Right hindlimb (tissue), 1 donor: ENCODE measurements around the gene ANKMY1.
"Not testable (repeated sequence)": the region's sequence is repeated elsewhere in the genome, so short reads cannot be mapped to it uniquely, and the experiment has no call there.

Experiments
- DNase-seq: peaks from one replicate; pipeline ENCODE4 v3.0.0-alpha.2; 2018

ANKMY1 gene

DNA sequence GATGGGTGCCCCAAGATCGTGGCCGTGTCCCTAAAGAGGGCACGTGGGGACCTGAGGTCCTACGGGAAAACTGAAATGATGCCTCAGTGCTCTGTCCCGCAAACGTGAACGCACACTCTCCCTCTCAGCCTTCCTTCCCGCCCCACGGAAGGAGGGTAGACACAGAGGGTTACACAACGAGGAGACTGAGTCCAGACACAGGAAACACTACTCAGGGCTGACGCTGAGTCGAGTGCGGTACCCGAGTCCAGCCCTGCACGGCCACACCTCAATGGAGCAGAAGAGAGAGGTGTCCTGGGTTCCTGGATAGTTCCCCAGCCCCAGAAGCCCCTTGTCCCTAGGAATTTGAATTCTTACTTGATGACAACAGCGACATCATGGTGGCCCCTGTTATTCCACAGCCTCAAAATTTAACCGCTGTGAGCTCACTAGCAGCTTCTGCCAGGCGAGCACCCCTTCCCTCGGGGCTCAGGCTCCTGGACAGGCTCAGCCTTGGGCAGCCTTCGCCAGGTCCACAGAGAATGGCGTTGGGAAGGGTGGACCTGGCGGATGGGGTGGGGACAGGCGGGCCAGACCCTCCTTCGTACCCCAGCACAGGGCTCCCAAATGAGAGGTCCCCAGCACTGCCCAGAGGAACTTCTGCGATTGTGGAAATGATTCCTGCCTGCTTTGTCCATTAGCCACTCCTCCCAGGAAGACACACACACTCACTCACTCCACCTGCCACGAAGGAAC lies 9.5 kb upstream of the ANKMY1 start:
- peak; percentile 26 for DNase-seq

DNA sequence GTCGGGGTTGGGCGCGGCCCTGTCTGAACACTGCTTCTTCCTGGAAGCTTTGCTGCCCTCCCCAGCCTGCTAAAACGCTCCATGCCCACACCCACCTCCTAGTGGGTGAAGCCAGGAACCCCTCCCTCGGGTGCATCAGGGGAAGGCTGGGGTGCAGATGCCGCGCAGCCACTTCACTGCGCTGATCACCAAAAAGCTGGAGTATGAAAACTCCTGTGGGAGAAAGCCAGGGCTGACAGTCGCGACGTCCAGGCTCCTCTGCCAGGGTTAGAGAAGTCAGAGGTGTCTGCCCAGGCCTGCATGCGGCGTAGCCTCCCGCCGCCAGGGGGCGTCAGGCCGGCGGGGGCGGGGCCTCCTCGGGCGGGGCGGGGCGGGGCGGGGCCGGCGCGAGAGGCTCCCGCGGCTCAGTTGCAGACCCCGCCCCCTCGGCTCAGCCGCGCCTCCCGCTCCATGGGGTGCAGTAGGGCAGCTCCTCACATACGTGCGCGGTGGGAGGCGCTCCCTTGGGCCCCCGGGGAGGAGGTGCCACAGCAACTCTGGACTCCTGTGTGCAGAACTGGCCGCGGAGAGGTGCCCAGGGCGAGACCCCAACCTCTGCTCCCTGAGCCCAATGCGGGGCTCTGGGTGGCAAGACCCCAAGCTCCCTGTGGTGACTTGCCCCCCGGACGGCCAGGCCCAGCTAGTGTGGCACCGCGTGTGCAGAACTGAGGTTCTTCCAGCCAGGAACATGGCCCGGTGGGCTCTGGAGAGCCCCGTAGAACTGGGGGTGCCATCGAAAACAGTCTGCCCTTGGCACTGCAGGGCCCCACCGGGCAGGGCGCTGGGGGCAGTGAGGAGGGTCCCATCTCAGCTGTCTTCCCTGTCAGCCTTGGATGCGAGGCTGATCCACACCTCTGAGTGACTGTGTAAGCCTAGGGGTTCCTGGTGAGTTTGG lies 8.7 kb upstream of the ANKMY1 start:
- DNase-seq, result peak; percentile 86

DNA sequence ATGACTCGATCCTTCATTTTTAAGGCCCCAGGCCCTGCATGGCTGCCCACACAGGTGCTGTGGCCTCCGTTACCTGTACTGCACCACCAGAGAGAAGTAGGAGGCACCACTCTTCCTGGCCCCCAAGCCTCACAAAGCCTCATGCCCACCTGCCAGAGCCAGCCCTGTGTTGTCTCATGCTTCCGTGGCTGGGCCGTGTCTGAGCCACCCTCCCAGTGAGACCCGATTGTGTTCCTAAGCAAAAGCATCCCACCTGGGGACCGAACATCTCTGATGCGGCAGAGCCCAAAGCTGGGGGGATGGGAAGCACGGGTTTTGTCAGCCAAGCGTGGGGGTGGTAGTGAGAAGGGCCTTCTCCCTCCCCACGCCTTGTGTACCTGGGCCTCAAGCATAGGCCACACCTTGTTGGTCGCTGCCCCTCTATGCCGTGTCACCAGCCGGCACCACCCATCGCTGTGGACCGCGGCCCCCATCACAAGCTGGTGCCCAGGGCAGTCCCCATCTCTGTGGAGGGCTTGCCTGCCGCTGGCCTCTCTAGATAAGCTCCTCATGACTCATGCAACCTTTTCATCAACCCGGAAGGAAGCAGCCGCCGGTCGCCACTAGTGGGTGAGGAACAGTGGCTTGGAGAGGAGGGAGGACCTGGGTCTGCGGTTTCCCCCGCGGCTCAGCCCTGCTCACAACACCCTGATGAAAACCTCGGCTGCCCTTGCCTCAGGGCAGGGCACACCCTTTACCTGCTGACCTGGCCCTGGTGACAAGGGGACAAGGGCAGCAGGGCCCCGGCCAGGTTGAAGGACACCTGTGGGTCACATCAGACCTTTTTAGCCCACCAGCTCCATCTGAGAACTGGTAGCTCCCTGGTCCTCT lies 7.8 kb upstream of the ANKMY1 start:
- peak; percentile 55 for DNase-seq

DNA sequence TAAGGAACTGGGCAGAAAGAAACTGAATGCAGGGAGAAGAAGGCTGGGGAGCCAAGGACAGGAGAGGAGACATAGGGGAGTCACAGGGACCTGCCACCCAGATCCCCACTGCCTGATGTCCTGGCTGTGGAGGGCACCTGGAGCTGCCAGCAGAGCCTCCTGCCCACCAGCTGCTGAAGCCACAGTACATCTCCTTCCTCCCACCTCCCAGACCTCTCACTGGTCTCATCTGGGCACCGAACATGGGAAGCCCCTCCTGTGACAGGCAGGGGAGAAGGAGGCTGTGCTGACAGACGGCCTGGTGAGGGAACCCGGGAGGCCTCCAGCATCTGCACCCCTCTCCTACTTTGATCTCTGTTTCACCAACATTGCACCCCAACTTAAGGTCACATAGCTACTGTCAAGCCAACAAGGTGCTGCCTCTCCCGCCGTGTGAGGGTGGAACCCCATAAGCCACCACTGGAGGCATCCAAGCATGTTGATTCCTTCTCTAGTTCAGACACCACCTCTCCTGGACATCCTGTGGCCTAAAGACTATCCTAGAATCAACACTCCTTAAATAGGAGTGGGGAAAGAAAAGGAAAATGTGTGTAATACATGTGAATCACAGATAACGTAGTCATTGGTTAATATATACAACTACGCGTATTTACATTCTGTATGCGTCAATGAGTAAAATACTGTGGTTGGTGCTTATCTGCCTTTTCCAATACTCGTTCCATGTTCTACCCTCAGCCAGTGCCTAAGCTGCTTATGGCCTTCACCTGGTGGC lies 7.0 kb upstream of the ANKMY1 start:
- DNase-seq, result no peak

DNA sequence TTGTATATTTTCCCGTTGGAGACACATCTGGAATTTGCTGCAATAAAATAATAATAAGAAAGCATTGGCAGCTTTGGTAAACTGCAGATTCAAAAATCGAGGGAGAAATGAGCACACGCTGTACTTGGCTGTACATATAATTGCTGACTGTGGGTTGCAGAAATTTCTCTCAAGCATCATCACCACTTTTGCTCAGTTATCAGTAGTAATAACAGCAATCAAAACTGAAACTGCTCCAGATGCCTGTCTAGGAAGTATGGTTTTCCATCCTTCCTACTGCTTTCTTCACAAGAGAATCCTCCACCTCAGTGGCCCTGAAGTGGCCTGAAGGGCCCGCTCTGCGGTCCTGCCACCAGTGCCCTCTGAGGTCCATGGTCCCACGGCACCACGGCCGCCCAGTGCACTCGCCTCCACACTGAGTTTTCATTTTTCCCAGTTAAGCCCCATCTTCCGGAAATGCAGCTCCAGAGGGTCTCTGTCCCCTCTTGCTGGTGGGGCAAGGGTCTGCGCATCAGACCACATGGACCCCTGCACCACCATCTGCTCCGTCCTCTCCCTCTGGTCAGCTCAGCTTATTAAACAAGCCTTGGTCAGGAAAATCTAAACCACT lies 6.3 kb upstream of the ANKMY1 start:
- DNase-seq, result no peak

DNA sequence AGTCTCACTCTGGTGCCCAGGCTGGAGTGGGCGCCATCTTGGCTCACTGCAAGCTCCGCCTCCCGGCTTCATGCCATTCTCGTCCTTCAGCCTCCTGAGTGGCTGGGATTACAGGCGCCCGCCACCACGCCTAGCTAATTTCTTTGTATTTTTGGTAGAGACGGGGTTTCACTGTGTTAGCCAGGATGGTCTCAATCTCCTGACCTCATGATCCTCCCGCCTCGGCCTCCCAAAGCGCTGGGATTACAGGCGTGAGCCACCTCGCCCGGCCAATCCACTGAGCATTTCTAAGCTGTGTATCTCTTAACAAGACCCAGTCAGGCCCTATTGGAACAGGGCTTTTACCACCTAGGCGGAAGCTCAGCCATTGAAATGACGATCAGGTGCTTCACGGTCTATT lies 5.4 kb upstream of the ANKMY1 start:
- not testable (repeated sequence) for DNase-seq

DNA sequence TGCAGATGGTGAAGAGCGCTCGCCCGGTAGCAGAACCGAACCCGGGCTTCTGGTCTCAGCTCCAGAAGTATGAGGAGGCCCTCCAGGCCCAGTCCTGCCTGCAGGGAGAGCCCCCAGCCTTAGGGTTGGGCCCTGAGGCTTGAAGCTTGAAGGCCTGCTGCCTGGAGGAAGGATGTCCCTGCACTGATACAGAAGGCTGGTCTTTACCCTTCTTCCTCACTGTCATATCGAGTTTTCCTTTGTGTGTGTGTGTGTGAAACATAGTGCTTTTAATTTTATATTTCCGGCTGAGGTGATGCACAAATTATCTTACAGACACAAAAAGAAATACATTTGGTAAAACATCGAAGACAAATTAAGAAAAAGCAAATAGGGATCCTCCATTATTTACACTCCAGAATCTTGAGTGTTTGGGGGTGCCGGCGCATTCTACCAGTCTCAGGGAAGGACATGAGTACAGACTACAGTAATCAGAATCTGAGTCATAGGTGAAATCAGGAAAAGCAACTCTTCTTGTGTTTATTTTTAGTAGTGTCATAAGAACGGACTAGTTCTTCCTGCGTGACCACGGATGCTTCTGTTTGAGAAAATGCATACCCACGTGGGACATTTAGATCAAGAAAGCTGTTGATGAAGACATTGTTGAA lies 3.7 kb upstream of the ANKMY1 start:
- DNase-seq, result no peak

DNA sequence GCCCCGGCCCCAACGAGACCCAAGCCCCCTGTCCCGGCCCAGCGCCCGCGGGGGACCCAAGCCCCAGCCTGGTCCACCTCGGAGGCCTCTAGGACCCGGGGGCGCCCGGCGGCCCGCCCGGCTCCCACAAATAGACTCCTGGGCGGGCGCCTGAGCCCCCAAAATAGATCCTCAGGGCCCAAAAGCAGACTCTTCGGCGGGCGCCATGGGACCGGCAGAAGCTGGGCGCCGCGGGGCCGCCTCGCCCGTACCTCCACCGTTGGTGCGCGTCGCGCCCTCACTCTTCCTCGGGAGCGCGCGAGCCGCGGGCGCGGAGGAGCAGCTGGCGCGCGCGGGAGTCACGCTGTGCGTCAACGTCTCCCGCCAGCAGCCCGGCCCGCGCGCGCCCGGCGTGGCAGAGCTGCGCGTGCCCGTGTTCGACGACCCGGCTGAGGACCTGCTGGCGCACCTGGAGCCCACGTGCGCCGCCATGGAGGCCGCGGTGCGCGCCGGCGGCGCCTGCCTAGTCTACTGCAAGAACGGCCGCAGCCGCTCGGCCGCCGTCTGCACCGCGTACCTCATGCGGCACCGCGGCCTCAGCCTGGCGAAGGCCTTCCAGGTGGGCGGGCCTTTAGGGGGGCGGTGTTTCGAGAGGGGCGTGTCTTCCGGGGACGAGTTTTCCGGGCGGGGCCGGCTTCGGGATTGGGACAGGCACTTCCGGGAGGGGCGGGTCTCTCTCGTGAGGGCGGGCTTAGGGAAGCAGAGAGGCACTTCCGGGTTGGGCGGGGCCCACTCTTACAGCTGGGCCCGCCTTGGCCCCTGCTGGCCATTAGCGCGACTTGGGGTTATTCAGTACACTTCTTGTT lies 2.9 kb upstream of the ANKMY1 start:
- peak; percentile 100 for DNase-seq

DNA sequence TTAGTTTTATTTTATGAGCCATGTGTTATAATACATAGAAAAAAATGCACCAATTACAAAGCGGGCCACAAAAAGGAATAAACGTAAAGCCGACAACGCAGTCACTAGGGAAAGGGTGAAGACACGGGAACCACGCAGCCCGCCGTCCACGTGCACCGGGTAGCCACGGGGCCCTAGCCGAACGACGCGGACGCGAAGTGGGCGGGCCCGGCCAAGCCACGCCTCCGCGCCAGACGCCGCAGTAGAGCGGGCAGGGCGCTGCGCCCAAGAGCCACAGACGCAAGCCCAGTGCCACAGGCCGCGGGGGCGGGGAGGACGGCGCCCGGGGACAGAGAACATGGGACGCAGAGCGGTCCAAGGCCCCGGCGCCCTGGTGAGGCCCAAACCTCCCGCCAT lies 2.3 kb upstream of the ANKMY1 start, which contains the start of gene DUSP28:
Gene DUSP28 (plus strand): TSS at position 274 of the 396 bp plus-strand sequence. CDS start 328 bp downstream, outside the sequence.
- DNase-seq, result peak; percentile 90

DNA sequence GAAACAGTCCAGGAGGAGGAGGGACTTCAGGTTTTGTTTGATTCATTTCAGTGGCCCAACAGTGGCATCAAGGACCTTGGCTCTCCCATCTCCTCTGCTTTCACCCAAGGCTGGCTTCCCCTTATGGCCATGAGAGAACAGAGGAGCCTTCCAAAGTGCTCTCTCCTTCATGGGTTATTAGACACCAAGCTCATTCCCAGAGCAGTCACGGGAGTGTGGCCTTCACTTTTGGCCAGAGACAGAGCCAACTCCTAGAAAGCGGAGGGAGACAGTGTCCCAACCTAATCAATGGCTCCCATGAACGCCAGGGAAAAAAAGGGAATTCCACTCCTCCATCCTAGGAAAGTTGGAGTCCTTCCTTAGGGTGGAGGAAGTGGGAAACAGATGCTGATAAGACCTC lies 1.5 kb upstream of the ANKMY1 start:
- DNase-seq, result peak; percentile 22

DNA sequence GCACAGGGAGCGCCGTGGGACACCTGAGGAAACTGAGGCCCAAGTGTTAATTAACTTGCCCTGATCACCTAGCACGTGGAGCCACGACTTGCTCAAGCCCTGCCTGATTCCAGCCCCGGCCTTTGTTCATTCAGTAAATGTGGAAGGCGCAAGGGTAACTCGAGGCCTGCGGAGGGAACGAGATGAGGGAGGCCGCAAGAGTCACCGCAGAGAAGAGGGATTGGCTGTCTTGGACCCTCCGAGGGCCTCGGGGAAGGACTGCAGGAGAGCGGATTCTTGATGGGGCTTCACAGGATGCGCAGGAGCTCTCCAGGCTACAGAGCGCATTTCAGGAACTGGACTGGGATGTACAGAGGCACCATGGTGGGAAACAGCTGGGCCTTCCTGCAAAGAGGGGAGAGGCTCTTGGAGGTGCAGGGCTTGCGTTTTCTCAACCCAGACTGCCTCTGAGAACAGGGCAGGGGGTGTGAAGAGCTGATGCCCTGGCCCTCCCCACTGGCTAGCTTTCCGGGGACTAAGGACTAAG lies 511 bp upstream of the ANKMY1 start:
- DNase-seq, result peak; percentile 22

DNA sequence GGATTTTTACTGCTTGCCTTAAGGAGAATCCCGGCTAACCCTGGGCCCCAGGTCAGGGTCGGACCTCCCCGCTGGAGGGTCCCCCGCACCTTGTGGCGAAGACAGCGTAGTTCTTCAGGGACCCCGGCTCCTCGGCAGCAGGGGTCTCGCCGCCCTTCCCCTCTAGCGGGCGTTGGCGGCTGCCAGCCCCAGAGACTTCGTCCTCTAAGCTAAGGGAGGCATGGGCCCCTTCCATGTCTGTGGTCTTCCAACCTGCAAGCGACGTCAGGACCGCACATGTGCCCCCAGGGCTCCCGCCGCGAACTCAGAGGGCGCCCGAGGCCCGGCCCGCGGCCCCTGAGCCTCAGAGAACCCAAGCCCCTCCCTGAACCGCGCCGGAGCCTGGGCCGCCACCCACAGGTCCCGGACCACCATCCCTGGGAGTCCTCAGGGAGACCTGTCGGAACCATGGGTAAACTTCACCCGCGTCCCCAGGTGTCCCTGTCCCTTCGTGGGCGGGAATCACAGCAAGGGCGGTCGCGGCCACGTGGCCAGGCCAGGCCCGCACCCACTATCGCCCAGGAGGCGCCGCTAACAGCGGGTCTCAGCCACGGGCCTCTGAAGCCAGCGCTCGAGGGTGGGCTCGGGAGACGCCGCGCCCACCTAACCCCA lies 562 bp downstream of the ANKMY1 start:
- no peak for DNase-seq

DNA sequence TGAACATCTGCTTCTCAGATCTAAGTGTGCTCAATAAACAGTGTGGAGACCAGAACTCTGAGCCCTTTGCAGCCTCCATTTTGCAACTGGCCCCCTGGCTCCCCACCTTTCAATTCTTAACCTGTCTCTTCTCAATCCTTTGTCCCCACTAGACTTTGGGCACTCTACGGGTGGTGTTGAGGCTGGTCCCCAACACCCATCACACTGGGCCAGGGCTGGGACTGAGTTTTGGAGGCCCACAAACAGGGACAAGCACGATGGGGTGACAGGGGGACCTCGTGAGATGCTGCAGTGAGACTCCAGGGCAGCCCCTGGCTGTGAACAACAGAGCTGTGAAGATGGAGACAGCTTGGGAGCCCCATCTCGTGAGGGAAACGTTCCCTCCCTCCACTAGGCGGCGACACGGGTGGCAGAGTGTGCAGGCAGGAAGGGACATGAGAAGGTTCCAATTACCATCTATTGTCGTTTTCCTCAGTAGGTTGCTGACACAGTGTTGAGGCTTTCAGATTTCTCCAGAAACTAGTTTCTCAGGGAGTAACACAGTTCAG lies 1.2 kb downstream of the ANKMY1 start:
- peak; percentile 57 for DNase-seq

DNA sequence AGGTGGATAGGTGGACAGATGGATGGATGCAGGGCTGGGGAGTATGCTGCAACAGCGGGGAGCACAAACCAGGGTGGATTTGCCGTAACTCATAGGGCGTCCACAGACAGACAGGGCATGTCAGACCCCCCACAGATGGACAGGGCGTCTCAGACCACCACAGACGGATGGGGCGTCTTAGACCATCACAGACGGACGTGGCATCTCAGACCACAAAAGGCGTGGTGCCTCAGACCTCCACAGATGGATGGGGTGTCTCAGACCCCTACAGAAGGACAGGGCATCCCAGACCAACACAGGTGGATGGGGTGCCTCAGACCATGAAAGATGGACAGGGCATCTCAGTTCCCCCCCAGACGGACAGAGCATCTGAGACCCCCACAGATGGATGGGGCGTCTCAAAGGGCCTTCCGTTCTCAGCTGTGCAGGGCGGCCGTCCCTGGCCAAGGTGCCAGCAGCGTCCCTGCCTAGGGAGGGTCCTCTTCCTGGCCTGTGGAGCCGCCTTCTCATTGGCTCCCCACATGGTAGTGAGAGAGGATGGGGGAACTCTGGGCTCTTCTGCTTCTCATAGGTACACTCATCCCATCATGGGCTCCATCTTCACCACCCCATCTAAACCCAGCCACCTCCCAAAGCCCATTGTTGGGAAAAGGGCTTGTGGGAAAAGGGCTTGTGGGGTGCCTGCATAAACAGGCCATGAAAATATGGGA lies 2.1 kb downstream of the ANKMY1 start:
- DNase-seq, result no peak

DNA sequence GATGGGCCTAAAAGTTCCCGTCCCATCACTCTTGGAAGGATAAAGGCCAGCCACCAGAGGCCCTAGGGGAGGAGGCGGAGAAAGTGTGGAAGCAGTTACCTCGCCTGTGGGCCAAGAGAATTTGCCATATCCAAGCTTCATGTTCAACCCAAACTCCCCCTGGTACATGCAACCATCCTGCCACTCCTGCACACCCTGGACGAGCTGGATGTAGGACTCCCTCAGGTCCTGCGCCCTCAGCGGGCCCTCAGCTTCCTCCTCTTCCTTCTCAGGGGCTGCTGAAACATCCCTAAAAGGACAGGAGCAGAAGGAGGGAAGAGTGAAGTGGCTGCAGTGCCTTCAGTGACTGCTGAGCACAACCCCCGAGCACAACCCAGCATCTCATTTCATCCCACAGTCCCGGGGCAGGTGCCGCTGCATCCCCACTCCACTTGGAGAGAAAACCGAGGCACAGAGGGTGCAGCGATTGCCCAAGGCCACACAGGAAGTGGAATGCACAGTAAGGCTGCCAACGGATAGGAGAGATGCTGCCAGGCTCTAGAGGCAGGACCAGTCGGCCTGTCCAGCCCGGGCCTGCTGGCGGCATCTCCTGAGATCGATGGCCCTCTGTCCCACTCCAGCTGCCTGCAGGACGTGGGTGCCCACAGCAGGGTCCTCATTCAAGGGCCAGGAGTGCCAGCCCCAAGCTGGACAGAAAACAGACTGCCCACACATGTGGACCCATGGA lies 2.9 kb downstream of the ANKMY1 start:
- DNase-seq, result no peak

DNA sequence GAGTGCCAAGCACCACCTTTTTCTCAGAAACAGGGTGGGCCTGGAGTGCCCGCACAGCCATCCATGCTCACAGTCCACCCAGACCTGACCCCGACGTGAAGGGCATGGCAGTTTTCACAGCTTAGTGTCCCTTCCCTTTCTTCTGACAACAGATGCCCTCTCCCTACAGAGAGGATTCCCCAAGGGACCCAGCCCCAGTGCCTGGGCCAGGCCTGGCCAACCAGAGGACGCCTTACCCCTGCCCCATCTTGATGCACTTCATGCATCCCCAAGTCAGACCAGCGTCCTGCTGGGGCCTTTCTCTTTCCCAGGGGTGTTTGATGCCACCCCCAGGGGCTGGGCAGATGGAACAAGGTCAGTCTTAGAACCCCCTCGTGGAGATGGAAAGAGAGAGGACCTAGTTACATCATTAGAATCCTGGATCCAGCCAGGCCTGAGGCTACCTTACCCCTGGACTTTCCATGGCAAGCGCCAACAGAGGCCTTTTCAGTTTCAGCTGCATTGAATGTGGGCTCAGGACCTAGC lies 3.8 kb downstream of the ANKMY1 start:
- no peak for DNase-seq

DNA sequence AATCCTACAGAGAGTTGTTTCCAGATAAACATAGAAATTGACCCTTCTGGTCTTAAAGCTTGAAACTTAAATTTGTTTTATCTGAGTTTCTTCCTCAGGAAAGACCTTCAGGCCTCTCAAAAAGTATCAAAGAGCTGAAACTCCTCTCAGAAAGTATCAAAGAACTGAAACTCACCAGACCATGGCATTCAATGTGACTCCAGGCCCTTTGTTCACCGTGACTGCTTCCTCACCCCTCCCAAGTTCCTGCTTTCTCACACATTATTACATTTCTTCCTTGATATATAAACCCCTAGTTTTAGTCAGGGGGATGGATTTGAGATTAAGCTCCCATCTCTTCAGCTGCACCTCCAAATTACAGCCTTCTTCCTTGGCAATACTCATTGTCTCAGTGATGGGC lies 6.0 kb downstream of the ANKMY1 start:
- DNase-seq, result no peak
